GM21515 (cell line): ENCODE data around the gene SLC2A1.
"Not testable (repeated sequence)": the region's sequence is repeated elsewhere in the genome, so short reads cannot be mapped to it uniquely, and the experiment has no call there.

Source experiments
- ATAC-seq: cut with Tn5 transposase; IDR thresholded peaks from one replicate; pipeline ENCODE4 v1.9.1; 2021; ENCODE audit not compliant: unreplicated experiment

The SLC2A1 gene

DNA sequence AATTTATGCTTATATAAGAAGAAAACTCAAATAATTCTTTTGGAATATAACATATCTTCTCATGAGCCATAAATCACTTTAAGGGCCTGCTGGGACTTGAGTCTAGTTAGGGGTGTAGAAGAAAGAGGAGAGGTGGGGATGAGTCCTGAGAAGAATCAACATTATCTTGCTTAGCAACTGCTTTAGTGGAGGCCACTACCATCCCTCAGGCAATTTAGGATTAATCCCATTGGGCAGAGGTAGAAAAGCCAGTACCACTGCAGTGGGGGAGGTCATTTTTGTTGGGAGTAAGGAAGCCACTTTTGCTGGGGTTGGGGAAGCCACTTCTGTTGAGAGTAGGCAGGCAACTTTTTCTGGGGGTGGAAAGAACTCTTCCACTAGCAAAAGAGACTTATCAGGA, 47.7 kb downstream of the SLC2A1 start:
- no peak for ATAC-seq

DNA sequence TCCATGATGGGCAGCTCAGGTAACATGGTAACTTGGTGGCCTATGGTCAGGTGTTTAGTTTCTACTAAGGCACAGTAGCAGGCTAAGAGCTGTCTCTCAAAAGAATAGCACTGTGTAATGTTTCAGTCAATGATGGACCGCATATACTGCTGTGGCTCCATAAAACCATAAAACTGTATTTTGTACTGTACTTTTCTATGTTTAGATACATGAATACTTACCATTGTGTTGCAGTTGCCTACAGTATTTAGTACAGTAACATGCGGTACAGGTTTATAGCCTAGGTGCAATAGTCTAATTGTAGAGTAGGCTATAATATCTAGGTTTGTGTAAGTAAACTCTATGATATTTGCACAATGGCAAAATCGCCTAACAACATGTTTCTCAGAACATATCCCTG, 50.6 kb downstream of the SLC2A1 start:
- no peak for ATAC-seq

DNA sequence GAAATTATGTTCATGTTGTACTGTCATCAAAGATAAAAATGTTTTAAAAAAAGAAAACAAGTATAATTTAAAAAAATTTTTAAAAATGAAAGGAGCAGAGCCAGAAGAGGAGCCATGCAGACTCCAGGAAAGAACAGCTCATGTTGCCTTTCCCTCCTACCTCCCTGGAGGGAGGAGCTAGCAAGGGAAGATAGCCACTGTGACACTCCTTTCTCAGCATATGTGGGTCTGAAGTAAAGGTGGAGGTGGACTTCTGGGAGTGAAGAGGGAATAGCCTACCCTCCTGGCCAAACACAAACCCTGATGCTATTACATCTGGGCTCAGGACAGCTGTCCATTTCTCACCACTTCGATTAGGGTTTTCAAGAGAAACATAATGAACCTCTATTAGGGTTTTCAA, 54.2 kb downstream of the SLC2A1 start:
- ATAC-seq, result no peak

DNA sequence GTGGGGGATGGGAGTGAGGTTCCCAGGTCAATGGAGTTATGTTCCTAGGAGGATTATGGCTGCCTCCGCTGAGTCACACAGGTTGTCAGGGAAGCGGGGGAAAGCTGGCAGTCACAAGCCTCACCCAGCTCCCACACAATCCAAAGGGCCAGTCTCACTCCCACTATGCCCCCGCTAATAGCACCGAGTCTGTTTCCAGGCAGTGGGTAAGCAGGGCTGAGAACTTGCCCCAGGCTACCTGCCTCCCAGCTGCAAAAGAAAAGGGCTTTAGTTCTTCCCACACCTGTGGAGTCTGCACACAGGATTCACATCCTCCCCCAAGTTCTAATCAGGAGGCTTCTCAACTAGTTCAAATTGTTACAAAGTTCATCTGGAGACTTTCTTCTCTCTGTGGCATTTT, 58.7 kb downstream of the SLC2A1 start:
- not testable (repeated sequence) for ATAC-seq

DNA sequence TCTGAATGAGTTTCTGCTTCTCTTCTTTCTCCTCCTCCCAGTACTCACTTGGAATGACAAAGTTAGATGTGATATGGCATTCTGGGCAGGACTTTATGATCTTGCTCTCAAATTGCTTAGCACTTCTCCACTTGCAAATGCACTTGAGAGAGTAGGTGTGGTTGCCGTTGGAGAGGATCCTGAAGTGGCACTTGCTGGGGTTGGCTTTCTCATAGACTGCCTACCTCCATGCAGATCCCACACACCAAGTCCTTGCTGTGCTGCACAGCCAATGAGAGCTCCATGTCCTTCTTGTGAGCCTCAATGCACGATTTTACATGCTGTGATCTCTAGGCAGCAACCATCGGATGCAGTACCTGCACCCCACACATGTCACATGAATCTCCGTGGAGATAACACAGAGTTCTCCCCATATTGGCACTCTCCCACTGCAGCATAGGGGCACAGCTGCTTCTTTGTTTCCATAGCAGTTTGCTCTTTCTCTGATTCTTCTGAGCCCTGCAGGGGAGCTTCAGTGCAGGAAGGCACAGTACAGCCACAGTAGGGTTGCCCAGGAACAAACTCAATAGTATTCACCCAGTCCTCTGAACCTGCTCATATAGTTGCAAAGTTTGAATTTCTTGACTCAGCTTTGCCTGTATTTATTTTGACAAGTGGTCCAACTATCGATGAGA, 67.1 kb downstream of the SLC2A1 start:
- ATAC-seq, result no peak

DNA sequence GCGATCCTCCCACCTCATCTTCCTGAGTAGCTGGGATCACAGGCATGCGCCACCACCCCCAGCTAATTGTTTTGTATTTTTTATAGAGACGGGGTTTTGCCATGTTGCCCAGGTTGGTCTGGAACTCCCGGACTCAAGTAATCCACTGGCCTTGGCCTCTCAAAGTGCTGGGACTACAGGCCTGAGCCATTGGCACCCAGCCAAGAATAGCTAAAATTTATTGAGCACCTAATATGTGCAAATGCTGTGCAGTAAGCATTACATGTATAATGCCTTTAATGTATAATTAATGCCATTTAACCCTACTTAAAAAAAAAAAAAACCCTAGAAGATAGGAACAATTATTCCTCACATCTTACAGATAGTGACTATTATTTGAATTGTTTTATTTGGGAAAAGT, 69.4 kb downstream of the SLC2A1 start:
- ATAC-seq, result no peak

DNA sequence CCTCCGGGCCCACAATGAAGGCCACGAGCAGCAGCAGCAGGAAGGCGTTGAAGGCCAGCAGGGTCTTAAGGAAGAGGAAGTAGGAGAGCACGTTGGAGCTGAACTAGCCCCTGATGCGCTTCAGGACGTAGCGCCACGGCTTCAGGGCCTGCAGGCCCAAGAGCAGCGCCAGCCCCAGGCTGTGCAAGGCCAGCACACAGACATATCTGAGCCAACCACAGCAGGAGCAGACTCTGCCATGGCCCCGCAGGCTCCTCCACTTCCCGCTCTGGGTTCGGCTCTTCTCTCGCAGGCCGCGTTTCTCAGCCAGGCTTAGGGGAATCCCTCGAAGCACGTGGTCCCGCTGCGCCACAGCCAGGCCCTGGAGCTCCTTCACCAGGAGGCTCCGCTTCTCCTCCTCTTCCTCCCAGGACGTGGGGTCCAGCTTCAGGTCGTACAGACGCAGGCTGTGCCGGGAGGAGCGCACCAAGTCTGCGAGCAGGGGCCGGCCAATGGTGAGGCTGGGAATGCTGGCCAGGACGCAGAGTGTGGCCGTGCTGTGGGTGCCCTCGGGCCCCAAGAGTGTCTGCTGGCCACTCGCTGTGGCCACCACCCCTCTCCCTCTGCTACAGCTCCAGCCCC, 70.5 kb downstream of the SLC2A1 start:
- ATAC-seq, result no peak

DNA sequence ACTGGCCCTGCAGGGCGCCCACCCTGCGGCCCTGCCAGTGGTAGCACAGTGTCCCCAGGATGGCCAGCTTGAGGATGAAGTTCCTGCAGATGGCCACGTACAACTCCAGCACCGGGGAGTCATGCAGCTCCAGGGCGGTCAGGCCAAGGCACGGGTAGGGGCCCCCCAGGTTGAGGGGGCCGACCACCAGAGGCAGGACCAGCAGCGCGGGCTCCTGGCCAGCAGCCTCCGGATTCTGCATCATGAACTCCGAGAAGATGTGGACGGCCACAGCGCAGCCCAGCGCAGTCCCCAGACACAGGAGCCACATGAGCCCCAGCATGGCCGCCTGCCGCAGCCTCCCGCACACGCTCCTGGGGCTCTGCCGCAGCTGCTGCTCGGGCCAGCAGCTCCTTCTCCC, 71.3 kb downstream of the SLC2A1 start:
- ATAC-seq, result no peak

DNA sequence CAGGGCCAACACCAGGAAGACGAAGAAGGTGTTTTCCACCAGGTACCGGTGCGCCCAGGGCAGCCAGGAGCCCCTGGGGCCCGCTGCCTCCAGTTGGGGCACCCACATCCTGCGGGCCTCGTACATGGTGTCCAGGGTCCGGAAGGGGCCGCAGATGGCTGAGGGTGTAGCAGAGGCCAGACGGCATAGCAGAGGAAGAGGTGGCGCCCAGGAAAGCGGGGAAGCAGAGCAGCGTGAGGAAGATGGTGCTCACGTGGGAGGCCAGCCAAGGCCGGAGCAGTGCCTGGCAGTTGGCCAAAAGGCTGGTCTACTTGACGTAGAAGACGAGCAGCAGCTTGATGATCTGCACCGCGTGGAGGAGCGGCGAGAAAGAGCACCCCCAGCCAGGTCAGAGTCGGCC, 71.9 kb downstream of the SLC2A1 start:
- no peak for ATAC-seq

DNA sequence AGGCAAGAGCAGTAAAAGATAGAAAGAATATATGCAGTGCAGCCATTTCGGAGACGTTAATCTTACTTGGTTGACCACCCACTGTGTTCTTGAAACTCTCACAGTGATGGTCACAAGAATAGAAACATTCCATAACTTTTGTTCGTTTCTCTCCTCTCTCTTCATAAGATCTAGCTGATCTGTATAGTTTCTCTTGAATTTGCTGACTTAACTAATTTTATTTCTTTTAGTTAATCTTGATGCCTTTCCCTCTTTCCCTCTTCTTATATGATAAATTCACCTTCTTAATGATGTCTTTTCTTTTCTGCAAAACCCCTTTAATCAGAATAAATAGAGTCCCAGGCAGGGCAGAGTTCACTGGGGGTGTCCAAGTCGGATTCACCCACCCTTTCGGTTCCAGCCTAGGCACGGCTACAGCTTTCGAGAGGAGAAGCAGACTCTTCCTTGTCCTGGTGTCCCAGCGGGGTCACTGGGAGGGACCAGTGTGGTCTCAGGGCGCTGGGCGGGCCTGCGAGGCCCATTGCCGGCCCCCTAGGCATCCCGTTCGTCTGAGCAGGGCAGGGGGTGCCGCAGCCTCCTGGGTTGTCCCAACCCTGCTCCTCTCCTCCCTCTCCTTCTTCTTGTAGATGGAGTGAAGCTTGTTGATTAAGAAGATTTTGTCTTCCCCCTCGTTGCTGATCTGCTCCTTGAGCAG, 72.5 kb downstream of the SLC2A1 start:
- no peak for ATAC-seq

DNA sequence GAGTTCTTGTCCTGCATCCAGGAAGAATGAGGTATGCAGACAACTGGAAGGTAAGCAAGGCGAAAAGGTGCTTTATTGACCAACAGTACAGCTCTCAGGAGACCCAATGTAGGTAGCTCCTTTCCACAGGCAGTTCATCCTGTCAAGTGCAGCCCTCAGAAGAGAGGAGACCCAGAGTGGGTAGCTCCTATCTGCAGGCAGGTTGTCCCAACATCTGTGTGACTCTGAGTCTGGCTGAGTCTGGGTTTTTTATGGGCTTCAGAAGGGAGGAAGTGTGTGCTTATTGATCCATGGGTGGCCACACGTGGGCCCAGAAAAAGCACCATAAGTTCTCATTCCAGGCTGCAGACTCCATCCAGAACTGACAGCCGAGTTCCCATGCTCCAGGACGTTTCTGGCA, 78.3 kb downstream of the SLC2A1 start:
- no peak for ATAC-seq

DNA sequence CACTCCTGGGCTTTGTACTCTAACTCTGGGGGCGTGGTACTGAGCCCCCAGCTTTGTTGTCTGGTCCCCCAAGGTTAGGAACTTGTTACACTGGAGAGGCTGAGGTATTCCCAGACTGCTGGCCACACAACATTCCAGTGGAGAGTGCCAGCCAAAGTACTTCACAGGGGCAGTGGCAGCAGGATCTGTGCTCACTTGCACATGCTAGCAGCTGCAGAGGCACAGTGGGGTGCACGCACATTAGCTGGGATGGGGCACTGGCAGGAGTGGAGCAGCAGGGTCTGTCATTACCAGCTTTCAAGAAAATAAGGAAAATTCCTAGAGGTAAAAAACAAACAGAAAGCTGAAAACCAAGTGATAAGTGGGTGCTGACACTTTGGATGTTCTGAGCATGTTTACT, 81.3 kb downstream of the SLC2A1 start:
- no peak for ATAC-seq

DNA sequence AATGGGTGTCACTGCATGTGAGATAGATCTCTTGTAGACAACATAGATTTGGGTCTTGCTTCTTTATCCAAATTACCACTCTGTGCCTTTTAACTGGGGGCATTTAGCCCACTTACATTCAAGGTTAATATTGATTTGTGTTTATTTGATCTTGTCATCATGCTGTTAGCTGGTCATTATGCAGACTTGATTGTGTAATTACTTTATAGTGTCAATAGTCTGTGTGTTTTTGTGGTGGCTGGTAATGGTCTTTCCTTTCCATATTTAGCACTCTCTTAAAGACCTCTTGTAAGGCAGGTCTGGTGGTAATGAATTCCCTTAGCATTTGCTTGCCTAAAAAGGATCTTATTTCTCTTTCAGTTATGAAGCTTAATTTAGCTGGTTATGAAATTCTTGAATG, 82.7 kb downstream of the SLC2A1 start:
- no peak for ATAC-seq
